ENCODE results near the gene METTL26.

Gene METTL26

GRCh38 chr16:643050-643368 lies 6.9 kb upstream of the METTL26 start:
- H3K9ac ChIP-seq (ENCODE audit: low read depth, low read length, poor library complexity, severe bottlenecking) = peak overlapping the region; percentile 62
- no peaks in the 10 kb centered on the region for H3K36me3 ChIP-seq (ENCODE audit: insufficient read depth, low read length)
- H3K79me2 ChIP-seq (ENCODE audit: insufficient read depth, low read length) = peaks cover 5% of the 10 kb centered on the region; the same call in 1 of the 2 replicates
- H3F3A ChIP-seq (ENCODE audit: low read depth) = no peaks in the 10 kb centered on the region
- TF ChIP-seq EZH2phosphoT487 (IDR thresholded peaks at IDR 0.05; ENCODE audit: borderline replicate concordance) (no peak), CTCF (conservative IDR thresholded peaks at IDR 0.05; ENCODE audit: low read length) (no peak)
- no peak overlapping the region for H2AFZ ChIP-seq (ENCODE audit: low read length)
- peak overlapping the region; percentile 76 for H3K4me2 ChIP-seq (ENCODE audit: low read depth, low read length, poor library complexity, severe bottlenecking)
- no peaks in the 10 kb centered on the region for H3K9me2 ChIP-seq (replicated peaks; ENCODE audit: low read depth, low read length)
- H3K27me3 ChIP-seq (ENCODE audit: insufficient read depth, low read length, poor library complexity, severe bottlenecking) = no peaks in the 10 kb centered on the region
- no peaks in the 10 kb centered on the region for H3K9me3 ChIP-seq (ENCODE audit: insufficient read depth, low read depth, low read length)
- peaks cover 6% of the 10 kb centered on the region for H3K4me1 ChIP-seq (ENCODE audit: insufficient read depth, low read length, poor library complexity, severe bottlenecking)
- H4K20me1 ChIP-seq (ENCODE audit: insufficient read depth, low read length, poor library complexity, severe bottlenecking) = no peaks in the 10 kb centered on the region
- peak overlapping the region; percentile 82 for H3K4me3 ChIP-seq (ENCODE audit: low read length, poor library complexity, severe bottlenecking)

- H3F3A ChIP-seq (ENCODE audit: low read depth) = no peaks in the 10 kb centered on the region
- H3K27me3 ChIP-seq (ENCODE audit: insufficient read depth, low read length, poor library complexity, severe bottlenecking) = no peaks in the 10 kb centered on the region
- peak overlapping the region; percentile 76 for H3K4me2 ChIP-seq (ENCODE audit: low read depth, low read length, poor library complexity, severe bottlenecking)
- TF ChIP-seq EZH2phosphoT487 (IDR thresholded peaks at IDR 0.05; ENCODE audit: borderline replicate concordance) (no peak), CTCF (conservative IDR thresholded peaks at IDR 0.05; ENCODE audit: low read length) (no peak)
- no peaks in the 10 kb centered on the region for H3K36me3 ChIP-seq (ENCODE audit: insufficient read depth, low read length)
- peaks cover 5% of the 10 kb centered on the region; the same call in 1 of the 2 replicates for H3K79me2 ChIP-seq (ENCODE audit: insufficient read depth, low read length)
- H2AFZ ChIP-seq (ENCODE audit: low read length) = no peak overlapping the region; the same call in 1 of the 2 replicates
- no peaks in the 10 kb centered on the region for H3K9me3 ChIP-seq (ENCODE audit: insufficient read depth, low read depth, low read length)
- peaks cover 6% of the 10 kb centered on the region for H3K4me1 ChIP-seq (ENCODE audit: insufficient read depth, low read length, poor library complexity, severe bottlenecking)
- H3K9ac ChIP-seq (ENCODE audit: low read depth, low read length, poor library complexity, severe bottlenecking) = peak overlapping the region; percentile 62
- H4K20me1 ChIP-seq (ENCODE audit: insufficient read depth, low read length, poor library complexity, severe bottlenecking) = no peaks in the 10 kb centered on the region
- no peaks in the 10 kb centered on the region for H3K9me2 ChIP-seq (replicated peaks; ENCODE audit: low read depth, low read length)
- H3K4me3 ChIP-seq (ENCODE audit: low read length, poor library complexity, severe bottlenecking) = peak overlapping the region; percentile 82
Measured at GRCh38 chr16:642189-643049, 6.3 kb upstream of the METTL26 start.

- Histone ChIP-seq H3K36me3 (ENCODE audit: insufficient read depth, low read length) (no peaks in the 10 kb centered on the region), H4K20me1 (ENCODE audit: insufficient read depth, low read length, poor library complexity, severe bottlenecking) (no peaks in the 10 kb centered on the region), H3K9me2 (replicated peaks; ENCODE audit: low read depth, low read length) (no peaks in the 10 kb centered on the region), H3K4me1 (ENCODE audit: insufficient read depth, low read length, poor library complexity, severe bottlenecking) (peaks cover 6% of the 10 kb centered on the region), H3K4me2 (ENCODE audit: low read depth, low read length, poor library complexity, severe bottlenecking) (peak within 1 kb of the TSS; percentile 76), H2AFZ (ENCODE audit: low read length) (peak within 1 kb of the TSS; percentile 61; the same call in 1 of the 2 replicates), H3K79me2 (ENCODE audit: insufficient read depth, low read length) (peaks cover 5% of the 10 kb centered on the region; the same call in 1 of the 2 replicates), H3K4me3 (ENCODE audit: low read length, poor library complexity, severe bottlenecking) (peak within 1 kb of the TSS; percentile 82), H3F3A (ENCODE audit: low read depth) (no peaks in the 10 kb centered on the region), H3K9ac (ENCODE audit: low read depth, low read length, poor library complexity, severe bottlenecking) (peak within 1 kb of the TSS; percentile 91), H3K9me3 (ENCODE audit: insufficient read depth, low read depth, low read length) (no peaks in the 10 kb centered on the region), H3K27me3 (ENCODE audit: insufficient read depth, low read length, poor library complexity, severe bottlenecking) (no peaks in the 10 kb centered on the region)
- no peak for TF ChIP-seq EZH2phosphoT487 (IDR thresholded peaks at IDR 0.05; ENCODE audit: borderline replicate concordance)
- no peak for TF ChIP-seq CTCF (conservative IDR thresholded peaks at IDR 0.05; ENCODE audit: low read length)
Measured at GRCh38 chr16:641326-642188, 5.5 kb upstream of the METTL26 start, which contains the start of gene MCRIP2. Gene MCRIP2, plus strand, starts transcription at chr16:641828. Its CDS starts 164 bp downstream, at chr16:641992.

All from Loucy (cell line).